IMR-90 (cell line): Measurements from ENCODE around the gene REXO1. TPM values are rescaled to one million over a fixed set of nuclear protein-coding genes. Genes with fewer than 3 reads are reported as not detected.

Experiments used
- BHLHE40 ChIP-seq: fragments of 150-350 bp; IDR thresholded peaks from 2 replicates; pipeline ENCODE4 v1.6.1; 2016; ENCODE audit warnings: mild to moderate bottlenecking, low read depth, low read length
- CHD1 ChIP-seq: IDR thresholded peaks from 2 replicates; pipeline ENCODE4 v1.6.1; 2012; ENCODE audit warnings: low read depth, low read length, improper control_type of control experiment
- MAFK ChIP-seq: IDR thresholded peaks from 2 replicates; pipeline ENCODE4 v1.6.1; 2012; ENCODE audit warnings: low read depth, low read length, improper control_type of control experiment
- polyA plus RNA-seq, 3 experiments: library from polyadenylated mRNA; depleted of rRNA; stranded (reverse); fragments of >200 nt; gene quantifications; 2 replicates each; pipeline ENCODE4 v1.2.3, GENCODE V29; 2012; ENCODE audit warnings: low replicate concordance in 1 of 3
- total RNA-seq: library from RNA; depleted of rRNA; stranded (reverse); fragments of >200 nt; gene quantifications from 2 replicates; pipeline ENCODE4 v1.2.3, GENCODE V29; 2012
- TF ChIP-seq, protein P1 (sequence below): fragments of 150-350 bp; IDR thresholded peaks from 2 replicates; pipeline ENCODE4 v1.6.1; 2017; ENCODE audit warnings: mild to moderate bottlenecking, antibody characterized with exemption, low read length, low read depth

REXO1 gene
- total and polyA plus RNA-seq, 2 of the 4 experiments (the other 2 are of a cell fraction): 1.4 to 63.7 TPM

DNA sequence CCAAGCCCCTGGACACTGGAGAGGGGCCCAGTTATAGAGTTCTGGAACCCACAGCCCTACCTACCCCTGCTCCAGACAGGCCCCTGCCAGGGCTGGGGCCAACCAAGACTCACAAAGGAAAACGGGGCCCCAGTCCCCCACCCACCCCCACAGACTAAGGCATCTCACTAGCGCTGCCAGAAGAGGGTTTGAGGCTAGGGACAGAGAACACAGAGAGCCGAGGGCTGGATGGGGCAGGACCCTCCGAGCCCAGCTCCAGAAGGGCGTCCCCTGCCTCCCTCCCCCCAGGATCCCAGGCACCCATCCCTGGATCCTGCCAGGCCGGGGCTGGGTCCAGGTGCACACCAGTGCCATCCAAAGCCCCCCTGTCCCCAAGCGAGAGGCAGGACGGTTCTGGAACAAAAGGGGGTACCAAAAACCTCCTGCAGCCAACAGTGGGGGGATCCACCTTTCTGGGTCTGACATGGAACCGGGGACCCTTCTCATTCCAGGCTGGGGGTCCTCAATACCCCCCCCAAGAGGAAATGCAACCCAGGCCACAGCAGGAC is 4.4 kb upstream of the REXO1 start (continued):
- TF ChIP-seq, protein P1, sequence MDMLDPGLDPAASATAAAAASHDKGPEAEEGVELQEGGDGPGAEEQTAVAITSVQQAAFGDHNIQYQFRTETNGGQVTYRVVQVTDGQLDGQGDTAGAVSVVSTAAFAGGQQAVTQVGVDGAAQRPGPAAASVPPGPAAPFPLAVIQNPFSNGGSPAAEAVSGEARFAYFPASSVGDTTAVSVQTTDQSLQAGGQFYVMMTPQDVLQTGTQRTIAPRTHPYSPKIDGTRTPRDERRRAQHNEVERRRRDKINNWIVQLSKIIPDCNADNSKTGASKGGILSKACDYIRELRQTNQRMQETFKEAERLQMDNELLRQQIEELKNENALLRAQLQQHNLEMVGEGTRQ: no peak
- TF ChIP-seq CHD1: no peak
- no peak for TF ChIP-seq MAFK
- TF ChIP-seq BHLHE40: no peak
